Measurements from ENCODE around the gene ZNF540.
A peak's percentile ranks its signal among the peaks of the same experiment; 100 is the strongest.
"Not testable (repeated sequence)": the region's sequence is repeated elsewhere in the genome, so short reads cannot be mapped to it uniquely, and the experiment has no call there.

Gene ZNF540

DNA sequence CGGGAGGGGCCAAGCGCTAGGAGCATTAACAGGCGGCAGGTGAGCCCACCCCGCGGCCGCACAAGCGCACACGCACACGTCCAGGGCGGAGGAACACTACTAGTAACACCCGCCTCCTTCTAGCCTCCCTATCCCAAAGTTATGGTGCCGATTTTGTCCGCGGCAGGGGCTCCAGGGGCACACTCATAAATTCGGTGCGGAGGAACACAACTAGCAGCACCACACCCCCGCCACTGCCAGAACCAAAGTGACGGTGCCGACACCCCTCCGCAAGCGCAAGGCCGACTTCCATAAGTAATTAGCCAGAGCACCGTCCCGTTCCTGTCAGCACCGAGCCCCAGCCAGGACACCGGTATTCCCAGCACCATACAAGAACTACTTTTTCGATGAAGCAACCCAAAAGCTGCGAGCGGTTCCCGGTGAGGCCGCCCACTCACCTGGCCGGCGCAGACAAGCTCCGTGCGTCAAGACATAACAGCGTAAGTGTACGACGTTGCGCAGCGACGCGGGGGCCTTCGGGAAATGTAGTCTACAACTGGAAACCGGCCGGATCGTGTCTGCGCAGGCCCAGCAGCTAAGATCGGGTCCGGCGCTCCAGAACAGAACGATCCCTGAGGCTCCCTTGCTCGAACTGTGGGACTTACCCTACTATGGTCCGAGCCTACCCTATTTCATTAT is at the start of gene ZNF540, which contains the start of gene ZNF571:
TSS of gene ZNF540 (plus strand) at position 573 of the 678 bp plus-strand sequence. CDS start 3,572 bp downstream, outside the sequence.
TSS of gene ZNF571 (minus strand) at position 489 of the 678 bp plus-strand sequence. CDS start 8,116 bp downstream, outside the sequence.
- DNase-seq (ENCODE audit: low read depth), result peak; percentile 87

- peak; percentile 24 for DNase-seq (ENCODE audit: low read depth)
Measured at GRCh38 chr19:37551129-37551993, 43.3 kb upstream of the ZNF540 start.

DNA sequence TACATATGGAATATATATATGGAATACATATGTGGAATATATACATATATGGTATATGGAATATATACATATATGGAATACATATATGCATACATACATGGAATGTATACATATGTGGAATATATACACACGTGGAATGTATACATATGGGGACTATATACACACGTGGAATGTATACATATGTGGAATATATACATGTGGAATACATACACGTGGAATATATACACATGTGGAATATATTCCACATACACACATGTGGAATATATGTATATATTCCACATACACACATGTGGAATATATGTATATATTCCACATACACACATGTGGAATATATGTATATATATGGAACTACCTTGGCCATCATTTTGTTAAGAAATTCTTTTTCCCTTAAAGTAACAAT is 31.2 kb upstream of the ZNF540 start:
- no peak for DNase-seq (ENCODE audit: low read depth)

DNA sequence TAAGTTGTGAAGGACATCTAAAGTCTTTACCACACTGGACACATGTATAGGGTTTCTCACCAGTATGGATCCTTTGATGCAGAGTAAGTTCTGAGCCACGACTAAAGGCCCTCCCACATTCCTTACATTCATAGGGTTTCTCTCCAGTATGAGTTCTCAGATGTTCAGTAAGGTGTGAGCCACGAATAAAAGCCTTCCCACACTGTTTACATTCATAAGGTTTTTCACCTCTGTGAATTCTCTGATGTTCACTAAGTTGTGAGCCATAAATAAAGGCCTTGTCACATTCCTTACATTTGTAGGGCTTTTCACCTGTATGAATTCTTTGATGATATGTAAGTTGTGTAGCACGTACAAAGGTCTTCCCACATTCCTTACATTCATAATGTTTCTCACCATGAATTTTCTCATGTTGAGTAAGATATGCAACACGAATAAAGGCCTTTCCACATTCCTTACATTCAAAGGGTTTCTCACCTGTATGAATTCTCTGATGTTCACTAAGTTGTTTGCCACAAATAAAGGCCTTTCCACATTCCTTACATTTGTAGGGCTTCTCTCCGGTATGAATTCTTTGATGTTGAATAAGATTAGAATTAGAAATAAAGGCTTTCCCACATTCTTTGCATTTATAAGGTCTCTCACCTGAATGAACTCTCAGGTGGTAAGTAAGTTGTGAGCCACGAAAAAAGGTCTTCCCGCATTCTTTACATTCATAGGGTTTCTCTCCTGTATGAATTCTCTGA is 29.9 kb upstream of the ZNF540 start:
- no peak for DNase-seq (ENCODE audit: low read depth)

DNA sequence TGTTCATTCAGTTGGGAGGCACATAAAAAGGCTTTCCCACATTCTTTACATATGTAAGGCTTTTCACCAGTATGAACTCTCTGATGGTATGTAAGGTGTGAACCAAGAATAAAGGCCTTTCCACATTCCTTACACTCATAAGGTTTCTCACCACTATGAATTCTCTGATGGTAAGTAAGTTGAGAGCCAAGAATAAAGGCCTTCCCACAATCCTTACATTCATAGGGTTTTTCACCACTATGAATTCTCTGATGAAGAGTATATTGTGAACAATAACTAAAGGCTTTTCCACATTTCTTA is 29.4 kb upstream of the ZNF540 start:
- no peak for DNase-seq (ENCODE audit: low read depth)

GRCh38 chr19:37572203-37572602 is 22.5 kb upstream of the ZNF540 start:
- DNase-seq (ENCODE audit: low read depth), result no peak

GRCh38 chr19:37583340-37583739 is 11.3 kb upstream of the ZNF540 start:
- no peak for DNase-seq (ENCODE audit: low read depth)

GRCh38 chr19:37593996-37594303 is 726 bp upstream of the ZNF540 start:
- no peak for DNase-seq (ENCODE audit: low read depth)

- peak; percentile 35 for DNase-seq (ENCODE audit: low read depth)
Measured at GRCh38 chr19:37594982-37595382, 306 bp downstream of the ZNF540 start.

- DNase-seq (ENCODE audit: low read depth), result no peak
Measured at GRCh38 chr19:37635076-37636056, 40.7 kb downstream of the ZNF540 start.

- DNase-seq (ENCODE audit: low read depth), result no peak
Measured at GRCh38 chr19:37654118-37654517, 59.4 kb downstream of the ZNF540 start.

DNA sequence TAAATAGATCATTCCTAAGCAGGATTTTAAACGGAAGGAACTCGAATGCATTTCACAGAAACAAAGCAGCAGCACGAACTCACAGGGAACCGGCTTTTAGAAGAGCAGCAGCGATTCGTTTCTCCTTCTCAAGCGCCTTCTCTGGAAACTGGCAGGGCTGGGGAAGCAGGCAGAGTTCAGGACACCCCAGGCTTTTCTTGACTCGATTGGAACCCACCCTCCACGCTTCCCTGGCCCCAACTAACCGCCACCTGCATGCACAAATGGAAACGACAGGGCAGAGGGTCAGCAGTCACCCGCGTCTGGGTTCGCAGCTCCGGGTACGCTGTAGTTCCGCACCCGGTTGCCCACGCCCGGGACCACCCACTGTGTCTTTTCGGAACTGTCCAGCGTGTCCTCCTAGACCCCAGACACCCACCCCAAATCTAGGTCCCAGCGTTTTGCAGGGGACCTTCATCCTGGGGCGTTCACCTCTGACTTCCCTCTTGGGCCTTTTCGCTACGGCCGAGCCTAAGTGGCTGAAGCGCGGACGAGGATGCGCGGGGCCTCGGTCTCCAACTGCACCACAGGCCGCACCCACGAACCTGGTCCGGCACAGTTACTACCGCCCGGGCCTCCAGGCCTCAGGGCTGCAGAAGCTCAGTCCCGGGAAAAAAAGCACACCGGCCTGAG is 60.1 kb downstream of the ZNF540 start:
- no peak for DNase-seq (ENCODE audit: low read depth)

- DNase-seq (ENCODE audit: low read depth), result peak; percentile 68
Measured at GRCh38 chr19:37655301-37655688, 60.6 kb downstream of the ZNF540 start, which contains the start of gene ZFP30. Gene ZFP30, minus strand, starts transcription at chr19:37655465. Its CDS starts 7,643 bp downstream, at chr19:37647822.

DNA sequence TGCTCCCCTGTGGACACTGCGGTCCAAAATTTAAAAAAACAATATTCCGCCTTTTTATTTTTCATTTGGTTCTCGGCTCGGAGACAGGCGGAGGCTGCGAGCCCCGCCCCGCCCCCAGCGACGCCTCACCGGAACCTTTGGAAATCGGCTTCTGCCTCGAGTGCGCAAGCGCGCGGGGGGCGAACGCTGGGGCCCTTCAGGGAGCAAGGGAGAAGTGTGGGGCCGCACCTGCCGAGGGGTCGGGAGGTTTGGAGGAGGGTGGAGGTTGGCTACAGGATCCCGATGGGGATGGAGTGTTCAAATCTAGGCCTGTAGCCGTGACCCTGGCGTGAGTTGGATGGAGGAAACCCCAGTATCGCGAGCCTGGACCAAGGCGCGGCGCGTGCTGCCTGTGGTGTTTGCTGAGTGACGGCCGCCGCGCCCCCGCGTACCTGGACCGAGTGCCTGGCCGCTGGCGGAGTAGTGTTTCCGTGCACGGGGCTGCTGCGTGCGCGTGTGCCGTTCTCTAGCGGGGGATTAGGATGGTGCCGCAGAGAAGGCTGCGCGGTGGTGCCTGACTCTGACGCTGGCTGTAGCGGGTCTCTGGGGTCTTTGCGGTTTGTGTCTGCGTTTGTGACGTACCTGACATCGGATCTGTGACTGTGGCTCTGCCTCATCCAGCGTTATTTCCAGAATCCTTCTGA is 61.2 kb downstream of the ZNF540 start:
- peak; percentile 72 for DNase-seq (ENCODE audit: low read depth)

DNA sequence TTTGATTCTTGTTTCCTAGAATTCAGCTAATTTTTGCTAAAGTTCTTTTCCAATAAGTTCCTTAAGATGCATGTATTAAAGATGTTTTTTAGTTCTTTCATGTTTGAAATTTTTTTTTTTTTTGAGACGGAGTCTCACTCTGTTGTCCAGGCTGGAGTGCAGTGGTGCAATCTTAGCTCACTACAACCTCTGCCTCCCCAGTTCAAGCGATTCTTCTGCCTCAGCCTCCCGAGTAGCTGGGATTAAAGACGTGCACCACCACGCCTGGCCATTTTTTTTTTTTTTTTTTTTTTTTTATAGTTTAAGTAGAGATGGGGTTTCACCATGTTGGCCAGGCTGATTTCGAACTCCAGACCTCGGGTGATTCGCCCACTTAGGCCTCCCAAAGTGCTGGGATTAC is 62.5 kb downstream of the ZNF540 start:
- not testable (repeated sequence) for DNase-seq (ENCODE audit: low read depth)
